ENCODE results near the gene QRICH2.
"Not testable (repeated sequence)": the region's sequence is repeated elsewhere in the genome, so short reads cannot be mapped to it uniquely, and the experiment has no call there.

QRICH2 gene

DNA sequence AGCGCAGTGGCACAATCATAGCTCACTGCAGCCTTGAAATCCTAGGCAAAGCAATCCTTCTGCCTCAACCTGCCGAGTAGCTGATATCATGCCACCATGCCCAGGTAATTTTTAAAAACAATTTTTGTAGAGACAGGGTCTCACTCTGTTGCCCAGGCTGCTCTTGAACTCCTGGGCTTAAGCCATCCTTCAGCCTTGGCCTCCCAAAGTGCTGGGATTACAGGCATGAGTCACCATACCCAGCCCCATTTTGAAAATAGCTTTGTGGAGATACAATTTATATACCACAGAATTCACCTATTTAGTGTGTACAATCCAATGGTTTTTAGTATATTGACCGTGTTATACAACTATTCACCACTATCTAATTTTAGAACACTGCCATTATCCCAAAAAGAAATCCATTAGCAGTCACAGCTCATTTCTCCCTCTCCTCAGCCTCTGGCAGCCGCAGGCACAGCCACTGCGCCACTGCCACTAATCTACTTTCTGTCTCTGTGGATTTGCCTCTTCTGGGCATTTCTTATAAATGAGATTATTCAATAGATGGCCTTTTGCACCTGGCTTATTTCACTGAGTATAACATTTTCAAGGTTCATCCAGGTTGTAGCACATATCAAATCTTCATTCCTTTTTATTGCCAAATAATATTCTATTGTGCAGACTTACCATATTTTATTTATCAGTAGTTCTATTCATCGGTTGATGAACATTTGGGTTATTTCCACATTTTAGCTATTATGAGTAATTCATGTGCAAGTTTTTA, 74.3 kb downstream of the QRICH2 start:
- DNase-seq (ENCODE audit: insufficient read length, low spot score) (no peak), FAIRE-seq (no peak)

GRCh38 chr17:76232342-76232741, 75.7 kb downstream of the QRICH2 start:
- DNase-seq (ENCODE audit: insufficient read length, low spot score): no peak
- FAIRE-seq: no peak

- not testable (repeated sequence) for FAIRE-seq
These were observed 81.3 kb downstream of the QRICH2 start for GRCh38 chr17:76226749-76227148.

GRCh38 chr17:76225373-76226086, 82.5 kb downstream of the QRICH2 start:
- DNase-seq (ENCODE audit: insufficient read length, low spot score); FAIRE-seq: not testable (repeated sequence)

More at GRCh38 chr17:76226749-76227148, 81.3 kb downstream of the QRICH2 start:
- DNase-seq (ENCODE audit: insufficient read length, low spot score): not testable (repeated sequence)
